SU-DHL-6 (cell line): ENCODE measurements around the gene CYP4F11.

ENCODE experiments used
- H2AFZ ChIP-seq: fragments of 200-600 bp; sonication (generic); 2 replicates; pipeline ENCODE4 v1.6.1; 2014; ENCODE audit warnings: low read depth, mild to moderate bottlenecking, moderate library complexity, mixed read lengths, antibody characterized with exemption, low read length; ENCODE audit not compliant: severe bottlenecking
- H3F3A ChIP-seq: fragments of 200-600 bp; shearing (Covaris generic); 2 replicates; pipeline ENCODE4 v1.6.0; 2016; ENCODE audit warnings: antibody characterized with exemption, mild to moderate bottlenecking; ENCODE audit not compliant: insufficient read depth
- H3K27ac ChIP-seq: fragments of 200-600 bp; sonication (generic); 2 replicates; pipeline ENCODE4 v1.5.1; 2016; ENCODE audit warnings: low read depth, mild to moderate bottlenecking, low read length, moderate library complexity, mixed read lengths
- H3K27me3 ChIP-seq: fragments of 200-600 bp; sonication (generic), shearing (Covaris generic); 2 replicates; pipeline ENCODE4 v1.6.0; 2014; ENCODE audit warnings: mild to moderate bottlenecking, low read length
- H3K36me3 ChIP-seq: fragments of 200-600 bp; sonication (generic); 2 replicates; pipeline ENCODE4 v1.6.1; 2014; ENCODE audit warnings: mild to moderate bottlenecking, low read length, mixed read lengths
- H3K4me2 ChIP-seq: fragments of 300-600, 200-600 bp; shearing (Covaris generic), sonication (generic); 2 replicates; pipeline ENCODE4 v1.6.0; 2014; ENCODE audit warnings: low read length, low read depth, mild to moderate bottlenecking; ENCODE audit not compliant: poor library complexity, severe bottlenecking
- H3K4me3 ChIP-seq: fragments of 200-600 bp; sonication (generic); 2 replicates; pipeline ENCODE4 v1.5.1; 2014; ENCODE audit warnings: antibody characterized with exemption, low read length, mild to moderate bottlenecking, mixed read lengths; ENCODE audit not compliant: insufficient read depth, poor library complexity, severe bottlenecking
- H3K79me2 ChIP-seq: fragments of 200-600 bp; sonication (generic); 2 replicates; pipeline ENCODE4 v1.6.1; 2014; ENCODE audit warnings: mild to moderate bottlenecking, low read length, moderate library complexity; ENCODE audit not compliant: insufficient read depth
- H3K9ac ChIP-seq: fragments of 200-600 bp; sonication (generic); 2 replicates; pipeline ENCODE4 v1.7.0; 2014; ENCODE audit warnings: mild to moderate bottlenecking, low read length
- H3K9me2 ChIP-seq: fragments of 200-600 bp; sonication (generic); replicated peaks from 2 replicates; pipeline ENCODE4 v1.6.1; 2014; ENCODE audit warnings: low read length; ENCODE audit not compliant: insufficient read depth
- H3K9me3 ChIP-seq: fragments of 200-600 bp; sonication (generic); 2 replicates; pipeline ENCODE4 v1.6.1; 2014; ENCODE audit warnings: low read length, mixed read lengths; ENCODE audit not compliant: insufficient read depth
- H4K20me1 ChIP-seq: fragments of 200-600 bp; sonication (generic); 2 replicates; pipeline ENCODE4 v1.6.1; 2014; ENCODE audit warnings: low read depth, mild to moderate bottlenecking, antibody characterized with exemption, low read length, moderate library complexity, mixed read lengths
- CTCF ChIP-seq: fragments of 200-600 bp; sonication (generic); IDR thresholded peaks from one replicate; pipeline ENCODE4 v1.5.1; 2017; ENCODE audit warnings: antibody characterized with exemption, mild to moderate bottlenecking, low read length, moderate library complexity; ENCODE audit not compliant: insufficient read depth, poor library complexity, severe bottlenecking
- EZH2phosphoT487 ChIP-seq: fragments of 200-600 bp; sonication (generic), shearing (Covaris generic); conservative IDR thresholded peaks from 2 replicates; pipeline ENCODE4 v1.6.1; 2018; ENCODE audit warnings: mild to moderate bottlenecking, antibody characterized with exemption, low read length, moderate library complexity, mixed read lengths

Gene CYP4F11

GRCh38 chr19:15922021-15922420, 12.3 kb downstream of the CYP4F11 start:
- no peak overlapping the region for H2AFZ ChIP-seq
- no peak overlapping the region for H3K4me2 ChIP-seq
- H4K20me1 ChIP-seq = no peaks in the 10 kb centered on the region
- no peak overlapping the region for H3K9ac ChIP-seq
- H3K79me2 ChIP-seq = no peaks in the 10 kb centered on the region
- H3K9me3 ChIP-seq = no peaks in the 10 kb centered on the region
- no peak for TF ChIP-seq CTCF
- no peak for TF ChIP-seq EZH2phosphoT487
- no peak overlapping the region for H3K27ac ChIP-seq
- H3K9me2 ChIP-seq = no peaks in the 10 kb centered on the region
- H3K27me3 ChIP-seq = no peaks in the 10 kb centered on the region
- no peak overlapping the region for H3K4me3 ChIP-seq
- H3F3A ChIP-seq = no peaks in the 10 kb centered on the region
- H3K36me3 ChIP-seq = no peaks in the 10 kb centered on the region

GRCh38 chr19:15919243-15919642, 15.1 kb downstream of the CYP4F11 start:
- H3K4me3 ChIP-seq = no peak overlapping the region
- TF ChIP-seq EZH2phosphoT487 (no peak), CTCF (no peak)
- no peak overlapping the region for H3K27ac ChIP-seq
- H3F3A ChIP-seq = no peaks in the 10 kb centered on the region
- peaks cover 4% of the 10 kb centered on the region; the same call in 1 of the 2 replicates for H3K9me3 ChIP-seq
- H3K9me2 ChIP-seq = no peaks in the 10 kb centered on the region
- H3K36me3 ChIP-seq = no peaks in the 10 kb centered on the region
- no peaks in the 10 kb centered on the region for H4K20me1 ChIP-seq
- H3K27me3 ChIP-seq = no peaks in the 10 kb centered on the region
- no peak overlapping the region for H3K4me2 ChIP-seq
- no peak overlapping the region for H2AFZ ChIP-seq
- no peak overlapping the region for H3K9ac ChIP-seq
- no peaks in the 10 kb centered on the region for H3K79me2 ChIP-seq

- no peak overlapping the region for H3K9ac ChIP-seq
- peaks cover 4% of the 10 kb centered on the region; the same call in 1 of the 2 replicates for H3K9me3 ChIP-seq
- no peak overlapping the region for H2AFZ ChIP-seq
- H3F3A ChIP-seq = no peaks in the 10 kb centered on the region
- H3K36me3 ChIP-seq = no peaks in the 10 kb centered on the region
- H3K4me2 ChIP-seq = no peak overlapping the region
- H4K20me1 ChIP-seq = no peaks in the 10 kb centered on the region
- no peaks in the 10 kb centered on the region for H3K27me3 ChIP-seq
- TF ChIP-seq CTCF (no peak), EZH2phosphoT487 (no peak)
- H3K27ac ChIP-seq = no peak overlapping the region
- no peaks in the 10 kb centered on the region for H3K79me2 ChIP-seq
- no peak overlapping the region for H3K4me3 ChIP-seq
- no peaks in the 10 kb centered on the region for H3K9me2 ChIP-seq
These were observed 19.2 kb downstream of the CYP4F11 start for GRCh38 chr19:15915109-15915508.
